Astrocyte (in vitro differentiated cells and primary cell): ENCODE results near the gene FAAP100. TPM values are rescaled to one million over a fixed set of nuclear protein-coding genes. Genes with fewer than 3 reads are reported as not detected.

Experiments
- DNase-seq: peaks from one replicate; pipeline ENCODE4 v3.0.0-alpha.2; 2010; ENCODE audit warnings: low read depth
- FAIRE-seq: peaks from 2 replicates; lab custom pipeline; 2011; peaks lifted over from hg19 to GRCh38; lab: Jason Lieb, UNC
- H2AFZ ChIP-seq: 2 replicates; pipeline ENCODE4 v1.6.0; 2012; ENCODE audit warnings: low read depth, low read length, inconsistent platforms
- H3K27ac ChIP-seq: 2 replicates; pipeline ENCODE4 v1.5.1; 2011; ENCODE audit warnings: low read depth, low read length, inconsistent platforms
- H3K27me3 ChIP-seq: 2 replicates; pipeline ENCODE4 v1.6.0; 2011; ENCODE audit warnings: low read length, inconsistent platforms; ENCODE audit not compliant: insufficient read depth
- H3K36me3 ChIP-seq: 2 replicates; pipeline ENCODE4 v1.5.1; 2011; ENCODE audit warnings: low read length, inconsistent platforms; ENCODE audit not compliant: insufficient read depth
- H3K4me1 ChIP-seq: 2 replicates; pipeline ENCODE4 v1.5.1; 2011; ENCODE audit warnings: low read length, inconsistent platforms; ENCODE audit not compliant: insufficient read depth
- H3K4me2 ChIP-seq: 2 replicates; pipeline ENCODE4 v1.6.0; 2012; ENCODE audit warnings: low read length, inconsistent platforms
- H3K4me3 ChIP-seq: 2 replicates; pipeline ENCODE4 v1.5.1; 2011; ENCODE audit warnings: low read depth, mild to moderate bottlenecking, low read length, inconsistent platforms; ENCODE audit not compliant: insufficient read depth
- H3K79me2 ChIP-seq: 2 replicates; pipeline ENCODE4 v1.6.0; 2012; ENCODE audit warnings: mild to moderate bottlenecking, low read length, inconsistent platforms; ENCODE audit not compliant: insufficient read depth
- H3K9ac ChIP-seq: 2 replicates; pipeline ENCODE4 v1.6.0; 2012; ENCODE audit warnings: mild to moderate bottlenecking, low read length, inconsistent platforms
- H3K9me3 ChIP-seq: 2 replicates; pipeline ENCODE4 v1.5.1; 2012; ENCODE audit warnings: low read depth, mild to moderate bottlenecking, low read length, inconsistent platforms; ENCODE audit not compliant: insufficient read depth
- H4K20me1 ChIP-seq: 2 replicates; pipeline ENCODE4 v1.6.0; 2012; ENCODE audit warnings: low read length, inconsistent platforms; ENCODE audit not compliant: insufficient read depth
- H3K27ac Mint-ChIP-seq: one replicate; pipeline ENCODE4 v1.8.0; 2021; ENCODE audit warnings: mild to moderate bottlenecking, mixed read lengths; ENCODE audit not compliant: unreplicated experiment
- H3K27me3 Mint-ChIP-seq: one replicate; pipeline ENCODE4 v1.8.0; 2021; ENCODE audit warnings: low read depth, mixed read lengths; ENCODE audit not compliant: unreplicated experiment
- H3K36me3 Mint-ChIP-seq: one replicate; pipeline ENCODE4 v1.8.0; 2021; ENCODE audit warnings: low read depth, mixed read lengths; ENCODE audit not compliant: unreplicated experiment
- H3K4me1 Mint-ChIP-seq: one replicate; pipeline ENCODE4 v1.8.0; 2021; ENCODE audit warnings: low read depth, mixed read lengths; ENCODE audit not compliant: unreplicated experiment
- H3K4me3 Mint-ChIP-seq: one replicate; pipeline ENCODE4 v1.8.0; 2021; ENCODE audit warnings: mild to moderate bottlenecking, moderate library complexity, mixed read lengths; ENCODE audit not compliant: unreplicated experiment
- H3K9me3 Mint-ChIP-seq: one replicate; pipeline ENCODE4 v1.8.0; 2021; ENCODE audit warnings: mild to moderate bottlenecking, mixed read lengths; ENCODE audit not compliant: unreplicated experiment
- CTCF ChIP-seq: IDR thresholded peaks from 2 replicates; pipeline ENCODE4 v1.5.1; 2011; ENCODE audit warnings: low read depth, mild to moderate bottlenecking, inconsistent platforms, low read length, moderate library complexity; ENCODE audit not compliant: insufficient read depth
- EZH2 ChIP-seq: IDR thresholded peaks from 2 replicates; pipeline ENCODE4 v1.6.1; 2012; ENCODE audit warnings: mild to moderate bottlenecking, low read length, inconsistent platforms; ENCODE audit not compliant: insufficient read depth
- total RNA-seq: library from RNA; stranded (reverse); gene quantifications from 2 replicates; pipeline ENCODE4 v1.2.1, GENCODE V29; 2021

FAAP100 gene
- total RNA-seq, 1 donor from 2014 or later = 38.9 TPM

DNA sequence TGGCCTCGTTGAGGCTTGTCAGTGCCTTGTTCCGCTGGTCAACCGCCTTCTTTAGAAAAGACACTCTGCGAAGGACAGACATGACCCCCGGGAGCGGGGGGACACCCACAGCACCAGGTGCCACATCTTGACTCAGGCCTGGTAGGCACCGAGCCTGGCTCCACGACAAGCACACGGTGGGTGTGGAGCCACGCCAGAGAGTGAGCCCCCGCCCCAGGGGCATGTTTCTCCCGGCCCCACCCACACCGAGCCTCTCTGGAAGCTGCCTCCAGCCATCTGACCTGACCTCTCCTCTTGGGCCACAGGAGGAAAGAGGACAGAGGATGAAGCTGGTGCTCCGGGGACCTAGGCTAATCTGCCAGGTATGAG, 4.6 kb downstream of the FAAP100 start:
- Histone ChIP-seq H3K4me2 (no peak overlapping the region), H3K36me3 (peaks cover 6% of the 10 kb centered on the region), H3K27ac (no peak overlapping the region), H3K79me2 (peaks cover 52% of the 10 kb centered on the region), H3K9me3 (no peaks in the 10 kb centered on the region), H4K20me1 (peaks cover 56% of the 10 kb centered on the region), H3K4me1 (peaks cover 16% of the 10 kb centered on the region), H2AFZ (no peak overlapping the region), H3K27me3 (no peaks in the 10 kb centered on the region), H3K9ac (no peak overlapping the region), H3K4me3 (no peak overlapping the region)
- no peak for FAIRE-seq
- Mint-ChIP-seq H3K27ac (no peak overlapping the region), H3K4me1 (peaks cover 12% of the 10 kb centered on the region), H3K9me3 (no peaks in the 10 kb centered on the region), H3K4me3 (no peak overlapping the region), H3K27me3 (no peaks in the 10 kb centered on the region), H3K36me3 (peaks cover 14% of the 10 kb centered on the region)
- no peak for DNase-seq
- no peak for TF ChIP-seq CTCF
- TF ChIP-seq EZH2 = no peak

DNA sequence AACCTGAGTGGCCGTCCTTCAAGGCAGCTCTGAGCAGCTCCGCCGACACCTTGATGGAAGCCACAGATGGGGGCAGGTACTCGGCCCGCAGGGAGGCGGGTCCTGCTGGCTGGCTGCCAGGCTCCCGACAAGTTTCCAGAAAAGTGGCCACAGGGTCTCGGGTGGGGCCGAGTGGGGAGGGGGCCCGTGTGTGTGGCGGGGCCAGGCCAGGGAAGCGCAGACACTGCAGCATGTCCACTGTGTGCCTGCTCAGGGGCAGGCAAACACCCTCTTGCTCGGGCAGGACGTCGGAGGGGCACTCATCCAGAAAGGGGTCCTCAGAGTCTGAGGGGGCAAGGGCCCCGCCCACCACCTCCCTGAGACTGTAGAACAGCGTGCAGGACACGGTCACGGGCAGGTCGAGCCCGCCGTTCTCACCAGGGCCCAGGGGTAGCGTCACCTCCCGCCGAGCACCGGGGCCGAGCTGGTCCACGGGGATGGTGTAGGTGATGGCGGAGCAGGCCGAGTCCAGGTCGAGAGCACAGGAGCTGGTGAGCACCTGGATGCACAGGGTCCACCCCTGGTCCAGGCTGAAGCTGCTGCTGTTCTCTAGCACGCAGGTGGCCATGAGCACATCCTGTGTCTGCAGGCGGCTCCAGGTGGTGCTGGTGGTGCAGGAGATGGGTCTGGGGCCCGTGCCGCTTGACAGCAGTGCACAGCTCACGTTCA, 5.1 kb downstream of the FAAP100 start:
- Histone ChIP-seq H3K4me1 (peaks cover 15% of the 10 kb centered on the region), H2AFZ (no peak overlapping the region), H3K36me3 (peaks cover 6% of the 10 kb centered on the region), H3K4me3 (no peak overlapping the region), H3K4me2 (no peak overlapping the region), H4K20me1 (peaks cover 56% of the 10 kb centered on the region), H3K27ac (no peak overlapping the region), H3K9me3 (no peaks in the 10 kb centered on the region), H3K27me3 (no peaks in the 10 kb centered on the region), H3K9ac (no peak overlapping the region), H3K79me2 (peaks cover 51% of the 10 kb centered on the region)
- H3K9me3 Mint-ChIP-seq = no peaks in the 10 kb centered on the region
- no peaks in the 10 kb centered on the region for H3K27me3 Mint-ChIP-seq
- H3K36me3 Mint-ChIP-seq = peaks cover 14% of the 10 kb centered on the region
- peaks cover 12% of the 10 kb centered on the region for H3K4me1 Mint-ChIP-seq
- FAIRE-seq (no peak), DNase-seq (no peak)
- TF ChIP-seq EZH2 (no peak), CTCF (no peak)
- no peak overlapping the region for H3K4me3 Mint-ChIP-seq
- H3K27ac Mint-ChIP-seq = no peak overlapping the region
